SK-N-SH treated with all-trans-retinoic acid at 6 μM for 48 hours (cell line): ENCODE measurements around the gene SPECC1.

ENCODE experiments used
- ATAC-seq: fragments of 200-7000 bp; cut with Tn5 transposase; 3 replicates; pipeline ENCODE4 v1.9.1; 2020; ENCODE audit warnings: mild to moderate bottlenecking, moderate library complexity
- ARNTL ChIP-seq: fragments of 450-650 bp; formaldehyde crosslinking; IDR thresholded peaks from 2 replicates; pipeline ENCODE4 v1.5.0; 2020; ENCODE audit warnings: low read depth, mild to moderate bottlenecking, moderate library complexity, borderline replicate concordance
- BACH2 ChIP-seq: fragments of 250-450 bp; sonication (Bioruptor Pico); IDR thresholded peaks from 2 replicates; pipeline ENCODE4 v1.9.0; 2021; ENCODE audit warnings: mild to moderate bottlenecking, borderline replicate concordance
- CSDC2 ChIP-seq: fragments of 250-450 bp; sonication (Bioruptor Pico); IDR thresholded peaks from 2 replicates; pipeline ENCODE4 v1.5.0; 2020; ENCODE audit warnings: mild to moderate bottlenecking, moderate library complexity
- ESRRG ChIP-seq: fragments of 250-450 bp; sonication (Bioruptor Pico); IDR thresholded peaks from 2 replicates; pipeline ENCODE4 v1.6.1; 2021; ENCODE audit warnings: mild to moderate bottlenecking
- GLIS3 ChIP-seq: fragments of 250-450 bp; sonication (Bioruptor Pico); IDR thresholded peaks from 2 replicates; pipeline ENCODE4 v1.5.0; 2020; ENCODE audit warnings: mild to moderate bottlenecking, moderate library complexity
- ISL1 ChIP-seq: fragments of 250-450 bp; sonication (Bioruptor Pico); IDR thresholded peaks from 2 replicates; pipeline ENCODE4 v2.1.2; 2022; ENCODE audit warnings: mild to moderate bottlenecking, moderate library complexity
- OSR1 ChIP-seq: fragments of 250-450 bp; sonication (Bioruptor Pico); IDR thresholded peaks from 2 replicates; pipeline ENCODE4 v1.8.0; 2022; ENCODE audit warnings: moderate library complexity, mild to moderate bottlenecking, inconsistent platforms
- PPARA ChIP-seq: fragments of 250-450 bp; sonication (Bioruptor Pico); IDR thresholded peaks from 2 replicates; pipeline ENCODE4 v1.5.0; 2020; ENCODE audit warnings: mild to moderate bottlenecking, borderline replicate concordance
- RARB ChIP-seq: fragments of 250-450 bp; sonication (Bioruptor Pico); IDR thresholded peaks from 2 replicates; pipeline ENCODE4 v1.8.0; 2021; ENCODE audit warnings: mild to moderate bottlenecking, moderate library complexity
- SNAI2 ChIP-seq: fragments of 250-450 bp; sonication (Bioruptor Pico); IDR thresholded peaks from 2 replicates; pipeline ENCODE4 v1.5.0; 2020; ENCODE audit warnings: mild to moderate bottlenecking, moderate library complexity
- TCF4 ChIP-seq: fragments of 250-450 bp; sonication (Bioruptor Pico); IDR thresholded peaks from 2 replicates; pipeline ENCODE4 v1.8.0; 2021; ENCODE audit warnings: mild to moderate bottlenecking, moderate library complexity, borderline replicate concordance
- TOX ChIP-seq: fragments of 250-450 bp; sonication (Bioruptor Pico); IDR thresholded peaks from 2 replicates; pipeline ENCODE4 v1.8.0; 2021; ENCODE audit warnings: mild to moderate bottlenecking, moderate library complexity, borderline replicate concordance
- ZC3H10 ChIP-seq: fragments of 250-450 bp; sonication (Bioruptor Pico); IDR thresholded peaks from 2 replicates; pipeline ENCODE4 v1.5.1; 2021; ENCODE audit warnings: mild to moderate bottlenecking, moderate library complexity
- ZFP3 ChIP-seq: fragments of 250-450 bp; sonication (Bioruptor Pico); IDR thresholded peaks from 2 replicates; pipeline ENCODE4 v1.5.0; 2020; ENCODE audit warnings: mild to moderate bottlenecking, moderate library complexity
- ZFP30 ChIP-seq: fragments of 450-650 bp; formaldehyde crosslinking; IDR thresholded peaks from 2 replicates; pipeline ENCODE4 v1.5.0; 2022; ENCODE audit warnings: mild to moderate bottlenecking, moderate library complexity
- ZNF565 ChIP-seq: fragments of 450-650 bp; formaldehyde crosslinking; conservative IDR thresholded peaks from 2 replicates; pipeline ENCODE4 v1.5.0; 2020; ENCODE audit warnings: low read depth, mild to moderate bottlenecking, moderate library complexity
- ZNF70 ChIP-seq: fragments of 450-650 bp; formaldehyde crosslinking; IDR thresholded peaks from 2 replicates; pipeline ENCODE4 v1.5.0; 2020; ENCODE audit warnings: mild to moderate bottlenecking, moderate library complexity
- ZNF8 ChIP-seq: fragments of 450-650 bp; formaldehyde crosslinking; IDR thresholded peaks from 2 replicates; pipeline ENCODE4 v1.5.0; 2020; ENCODE audit warnings: mild to moderate bottlenecking, moderate library complexity
- TF ChIP-seq, protein P1 (sequence below): fragments of 250-450 bp; sonication (Bioruptor Pico); IDR thresholded peaks from 2 replicates; pipeline ENCODE4 v1.5.1; 2021; ENCODE audit warnings: mild to moderate bottlenecking, moderate library complexity
- TF ChIP-seq, protein P2 (sequence below): fragments of 250-450 bp; sonication (Bioruptor Pico); IDR thresholded peaks from 2 replicates; pipeline ENCODE4 v1.5.0; 2020; ENCODE audit warnings: mild to moderate bottlenecking, moderate library complexity
- TF ChIP-seq, protein P3 (sequence below): fragments of 250-450 bp; sonication (Bioruptor Pico); IDR thresholded peaks from 2 replicates; pipeline ENCODE4 v1.8.0; 2021; ENCODE audit warnings: low read depth, mild to moderate bottlenecking, moderate library complexity, borderline replicate concordance
- TF ChIP-seq, protein P4 (sequence below): fragments of 250-450 bp; sonication (Bioruptor Pico); IDR thresholded peaks from 2 replicates; pipeline ENCODE4 v1.5.1; 2020; ENCODE audit warnings: low read depth, mild to moderate bottlenecking, moderate library complexity

SPECC1 gene

DNA sequence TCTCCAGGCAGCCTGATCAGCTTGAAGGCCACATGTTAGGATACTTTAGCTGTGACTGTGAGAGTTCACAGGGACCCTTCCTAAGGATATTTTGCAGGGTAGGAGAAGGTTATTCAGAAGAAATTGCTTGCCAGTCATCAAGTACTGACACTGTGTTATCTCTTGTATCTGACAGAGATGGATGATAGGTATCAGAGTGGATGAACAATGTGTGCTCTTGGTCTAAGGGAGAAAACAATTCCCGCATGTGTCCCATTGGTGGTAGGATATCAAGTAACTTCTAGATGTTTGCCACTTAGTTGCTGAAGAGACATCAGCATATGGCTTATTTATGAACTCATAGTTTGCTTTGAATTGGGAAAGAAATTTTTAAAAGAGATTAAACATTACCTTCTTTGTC is 219.3 kb downstream of the SPECC1 start:
- no peak for ATAC-seq
- no peak for TF ChIP-seq ISL1 (CRISPR knock-in tag)
- TF ChIP-seq SNAI2, result no peak
- TF ChIP-seq OSR1 (CRISPR knock-in tag), result no peak

DNA sequence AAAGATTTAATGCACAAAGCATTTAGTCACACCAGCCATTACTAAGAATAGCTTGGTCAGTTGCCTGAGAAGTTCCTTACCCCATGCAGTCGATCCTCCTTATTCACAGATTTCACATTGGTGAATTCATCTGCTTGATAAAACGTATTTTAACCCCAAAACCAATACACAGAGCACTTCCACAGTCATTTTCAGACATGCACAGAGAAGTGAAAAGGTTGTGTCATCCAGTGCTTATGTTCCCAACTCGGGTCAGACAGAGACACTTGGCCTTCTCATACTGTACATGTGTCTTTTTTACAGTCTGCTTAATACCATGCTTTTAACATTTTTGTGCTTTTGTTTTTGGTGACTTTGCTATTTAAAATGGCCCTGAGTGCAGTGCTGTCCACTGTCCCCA is 219.7 kb downstream of the SPECC1 start:
- no peak for TF ChIP-seq ZC3H10 (CRISPR knock-in tag)
- TF ChIP-seq GLIS3, result no peak
- TF ChIP-seq BACH2 (CRISPR knock-in tag), result no peak
- TF ChIP-seq OSR1 (CRISPR knock-in tag), result no peak
- TF ChIP-seq, protein P1, sequence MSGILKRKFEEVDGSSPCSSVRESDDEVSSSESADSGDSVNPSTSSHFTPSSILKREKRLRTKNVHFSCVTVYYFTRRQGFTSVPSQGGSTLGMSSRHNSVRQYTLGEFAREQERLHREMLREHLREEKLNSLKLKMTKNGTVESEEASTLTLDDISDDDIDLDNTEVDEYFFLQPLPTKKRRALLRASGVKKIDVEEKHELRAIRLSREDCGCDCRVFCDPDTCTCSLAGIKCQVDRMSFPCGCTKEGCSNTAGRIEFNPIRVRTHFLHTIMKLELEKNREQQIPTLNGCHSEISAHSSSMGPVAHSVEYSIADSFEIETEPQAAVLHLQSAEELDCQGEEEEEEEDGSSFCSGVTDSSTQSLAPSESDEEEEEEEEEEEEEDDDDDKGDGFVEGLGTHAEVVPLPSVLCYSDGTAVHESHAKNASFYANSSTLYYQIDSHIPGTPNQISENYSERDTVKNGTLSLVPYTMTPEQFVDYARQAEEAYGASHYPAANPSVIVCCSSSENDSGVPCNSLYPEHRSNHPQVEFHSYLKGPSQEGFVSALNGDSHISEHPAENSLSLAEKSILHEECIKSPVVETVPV (CRISPR knock-in tag), result no peak
- TF ChIP-seq, protein P2, sequence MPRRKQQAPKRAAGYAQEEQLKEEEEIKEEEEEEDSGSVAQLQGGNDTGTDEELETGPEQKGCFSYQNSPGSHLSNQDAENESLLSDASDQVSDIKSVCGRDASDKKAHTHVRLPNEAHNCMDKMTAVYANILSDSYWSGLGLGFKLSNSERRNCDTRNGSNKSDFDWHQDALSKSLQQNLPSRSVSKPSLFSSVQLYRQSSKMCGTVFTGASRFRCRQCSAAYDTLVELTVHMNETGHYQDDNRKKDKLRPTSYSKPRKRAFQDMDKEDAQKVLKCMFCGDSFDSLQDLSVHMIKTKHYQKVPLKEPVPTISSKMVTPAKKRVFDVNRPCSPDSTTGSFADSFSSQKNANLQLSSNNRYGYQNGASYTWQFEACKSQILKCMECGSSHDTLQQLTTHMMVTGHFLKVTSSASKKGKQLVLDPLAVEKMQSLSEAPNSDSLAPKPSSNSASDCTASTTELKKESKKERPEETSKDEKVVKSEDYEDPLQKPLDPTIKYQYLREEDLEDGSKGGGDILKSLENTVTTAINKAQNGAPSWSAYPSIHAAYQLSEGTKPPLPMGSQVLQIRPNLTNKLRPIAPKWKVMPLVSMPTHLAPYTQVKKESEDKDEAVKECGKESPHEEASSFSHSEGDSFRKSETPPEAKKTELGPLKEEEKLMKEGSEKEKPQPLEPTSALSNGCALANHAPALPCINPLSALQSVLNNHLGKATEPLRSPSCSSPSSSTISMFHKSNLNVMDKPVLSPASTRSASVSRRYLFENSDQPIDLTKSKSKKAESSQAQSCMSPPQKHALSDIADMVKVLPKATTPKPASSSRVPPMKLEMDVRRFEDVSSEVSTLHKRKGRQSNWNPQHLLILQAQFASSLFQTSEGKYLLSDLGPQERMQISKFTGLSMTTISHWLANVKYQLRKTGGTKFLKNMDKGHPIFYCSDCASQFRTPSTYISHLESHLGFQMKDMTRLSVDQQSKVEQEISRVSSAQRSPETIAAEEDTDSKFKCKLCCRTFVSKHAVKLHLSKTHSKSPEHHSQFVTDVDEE (CRISPR knock-in tag), result no peak
- no peak for TF ChIP-seq RARB
- no peak for TF ChIP-seq PPARA
- TF ChIP-seq ZFP3 (CRISPR knock-in tag), result no peak
- TF ChIP-seq CSDC2 (CRISPR knock-in tag), result no peak
- TF ChIP-seq ISL1 (CRISPR knock-in tag), result no peak
- TF ChIP-seq, all 23 proteins: peak for 0
- ATAC-seq, result no peak

DNA sequence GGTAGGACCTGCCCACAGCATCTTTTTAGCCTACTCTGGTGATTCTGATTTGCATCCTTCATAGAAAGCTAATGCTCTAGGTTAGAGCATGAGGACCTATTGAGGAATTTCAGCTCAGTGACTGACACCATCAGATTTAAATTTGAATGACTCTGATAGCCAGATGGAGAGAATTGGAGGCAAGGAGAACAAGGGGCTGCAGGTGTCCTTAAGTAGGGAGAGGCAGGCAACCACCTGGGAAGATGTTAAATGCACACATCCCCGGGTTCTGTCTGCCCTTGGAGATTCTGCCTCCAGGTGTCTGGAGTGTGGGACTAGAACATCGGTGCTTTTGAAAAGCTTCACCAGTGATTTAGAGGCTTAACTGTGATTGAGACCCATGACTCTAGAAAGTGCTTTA is 221.8 kb downstream of the SPECC1 start:
- ATAC-seq, result no peak
- TF ChIP-seq, protein P2 (CRISPR knock-in tag), result no peak
- no peak for TF ChIP-seq ISL1 (CRISPR knock-in tag)
- no peak for TF ChIP-seq ZC3H10 (CRISPR knock-in tag)
- TF ChIP-seq ESRRG (CRISPR knock-in tag), result no peak
- TF ChIP-seq TOX (CRISPR knock-in tag), result no peak
- TF ChIP-seq RARB, result no peak
- TF ChIP-seq, protein P1 (CRISPR knock-in tag), result no peak
- no peak for TF ChIP-seq TCF4 (CRISPR knock-in tag)
- TF ChIP-seq ZFP30 (CRISPR knock-in tag), result no peak
- no peak for TF ChIP-seq ARNTL (CRISPR knock-in tag)
- no peak for TF ChIP-seq PPARA
- TF ChIP-seq, protein P3, sequence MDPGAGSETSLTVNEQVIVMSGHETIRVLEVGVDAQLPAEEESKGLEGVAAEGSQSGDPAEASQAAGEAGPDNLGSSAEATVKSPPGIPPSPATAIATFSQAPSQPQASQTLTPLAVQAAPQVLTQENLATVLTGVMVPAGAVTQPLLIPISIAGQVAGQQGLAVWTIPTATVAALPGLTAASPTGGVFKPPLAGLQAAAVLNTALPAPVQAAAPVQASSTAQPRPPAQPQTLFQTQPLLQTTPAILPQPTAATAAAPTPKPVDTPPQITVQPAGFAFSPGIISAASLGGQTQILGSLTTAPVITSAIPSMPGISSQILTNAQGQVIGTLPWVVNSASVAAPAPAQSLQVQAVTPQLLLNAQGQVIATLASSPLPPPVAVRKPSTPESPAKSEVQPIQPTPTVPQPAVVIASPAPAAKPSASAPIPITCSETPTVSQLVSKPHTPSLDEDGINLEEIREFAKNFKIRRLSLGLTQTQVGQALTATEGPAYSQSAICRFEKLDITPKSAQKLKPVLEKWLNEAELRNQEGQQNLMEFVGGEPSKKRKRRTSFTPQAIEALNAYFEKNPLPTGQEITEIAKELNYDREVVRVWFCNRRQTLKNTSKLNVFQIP (CRISPR knock-in tag), result no peak

DNA sequence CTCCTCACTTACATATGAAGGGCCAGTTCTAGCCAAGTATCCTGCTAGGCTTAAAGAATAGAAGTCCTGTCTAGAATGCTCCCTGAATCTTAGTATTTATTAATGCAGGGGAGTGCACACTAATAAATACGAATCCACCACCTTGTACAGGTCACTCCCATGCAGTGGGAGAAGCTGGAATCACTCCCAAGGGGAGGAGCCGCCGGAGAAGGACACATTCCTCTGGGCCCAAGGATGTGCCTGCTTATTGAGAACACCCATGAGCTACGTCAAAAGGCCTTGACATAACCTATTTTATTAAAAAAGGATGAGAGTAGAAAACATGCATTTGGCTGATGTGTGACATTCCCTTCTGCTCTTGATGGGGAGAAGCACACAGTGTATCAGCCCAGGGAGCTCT is 223.5 kb downstream of the SPECC1 start:
- ATAC-seq, result no peak
- TF ChIP-seq ISL1 (CRISPR knock-in tag), result no peak
- no peak for TF ChIP-seq ZNF565 (CRISPR knock-in tag)
- TF ChIP-seq RARB, result no peak
- TF ChIP-seq, protein P4, sequence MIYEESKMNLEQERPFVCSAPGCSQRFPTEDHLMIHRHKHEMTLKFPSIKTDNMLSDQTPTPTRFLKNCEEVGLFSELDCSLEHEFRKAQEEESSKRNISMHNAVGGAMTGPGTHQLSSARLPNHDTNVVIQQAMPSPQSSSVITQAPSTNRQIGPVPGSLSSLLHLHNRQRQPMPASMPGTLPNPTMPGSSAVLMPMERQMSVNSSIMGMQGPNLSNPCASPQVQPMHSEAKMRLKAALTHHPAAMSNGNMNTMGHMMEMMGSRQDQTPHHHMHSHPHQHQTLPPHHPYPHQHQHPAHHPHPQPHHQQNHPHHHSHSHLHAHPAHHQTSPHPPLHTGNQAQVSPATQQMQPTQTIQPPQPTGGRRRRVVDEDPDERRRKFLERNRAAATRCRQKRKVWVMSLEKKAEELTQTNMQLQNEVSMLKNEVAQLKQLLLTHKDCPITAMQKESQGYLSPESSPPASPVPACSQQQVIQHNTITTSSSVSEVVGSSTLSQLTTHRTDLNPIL (CRISPR knock-in tag), result no peak
- no peak for TF ChIP-seq SNAI2
- TF ChIP-seq ZNF8 (CRISPR knock-in tag), result no peak
- TF ChIP-seq, protein P3 (CRISPR knock-in tag), result no peak
- TF ChIP-seq OSR1 (CRISPR knock-in tag), result no peak
- no peak for TF ChIP-seq GLIS3
- no peak for TF ChIP-seq ZNF70
